ENCODE results near the gene HPCAL4.

Gene HPCAL4

GRCh38 chr1:39707506-39707905 is 16.3 kb upstream of the HPCAL4 start:
- in situ Hi-C loops (cut with HindIII; ENCODE audit: low sequenced_read_pairs) = no loop called here

- in situ Hi-C loops (cut with HindIII; ENCODE audit: low sequenced_read_pairs) = no loop called here
Observed at GRCh38 chr1:39704757-39705156, 13.5 kb upstream of the HPCAL4 start.

GRCh38 chr1:39701049-39701439 is 9.8 kb upstream of the HPCAL4 start:
- in situ Hi-C loops (cut with HindIII; ENCODE audit: low sequenced_read_pairs) = no loop called here

GRCh38 chr1:39700348-39700747 is 9.1 kb upstream of the HPCAL4 start:
- in situ Hi-C loops (cut with HindIII; ENCODE audit: low sequenced_read_pairs) = no loop called here

- in situ Hi-C loops (cut with HindIII; ENCODE audit: low sequenced_read_pairs) = no loop called here
Observed at GRCh38 chr1:39699419-39699818, 8.2 kb upstream of the HPCAL4 start.

GRCh38 chr1:39698568-39698967 is 7.3 kb upstream of the HPCAL4 start:
- in situ Hi-C loops (cut with HindIII; ENCODE audit: low sequenced_read_pairs) = no loop called here

- in situ Hi-C loops (cut with HindIII; ENCODE audit: low sequenced_read_pairs) = no loop called here
Observed at GRCh38 chr1:39696448-39696847, 5.2 kb upstream of the HPCAL4 start.

- in situ Hi-C loops (cut with HindIII; ENCODE audit: low sequenced_read_pairs) = no loop called here
Observed at GRCh38 chr1:39695016-39695415, 3.8 kb upstream of the HPCAL4 start.

GRCh38 chr1:39694026-39694425 is 2.8 kb upstream of the HPCAL4 start:
- in situ Hi-C loops (cut with HindIII; ENCODE audit: low sequenced_read_pairs) = no loop called here

- in situ Hi-C loops (cut with HindIII; ENCODE audit: low sequenced_read_pairs) = no loop called here
Observed at GRCh38 chr1:39692152-39693074, 1.2 kb upstream of the HPCAL4 start.

GRCh38 chr1:39690794-39691382 is 345 bp downstream of the HPCAL4 start:
- in situ Hi-C loops (cut with HindIII; ENCODE audit: low sequenced_read_pairs) = no loop called here

- in situ Hi-C loops (cut with HindIII; ENCODE audit: low sequenced_read_pairs) = no loop called here
Observed at GRCh38 chr1:39690225-39690624, 1.0 kb downstream of the HPCAL4 start.

GRCh38 chr1:39689635-39690034 is 1.6 kb downstream of the HPCAL4 start:
- in situ Hi-C loops (cut with HindIII; ENCODE audit: low sequenced_read_pairs) = no loop called here

GRCh38 chr1:39689214-39689613 is 2.0 kb downstream of the HPCAL4 start:
- in situ Hi-C loops (cut with HindIII; ENCODE audit: low sequenced_read_pairs) = no loop called here

- in situ Hi-C loops (cut with HindIII; ENCODE audit: low sequenced_read_pairs) = no loop called here
Observed at GRCh38 chr1:39688706-39689105, 2.5 kb downstream of the HPCAL4 start.

GRCh38 chr1:39687243-39687642 is 4.0 kb downstream of the HPCAL4 start:
- in situ Hi-C loops (cut with HindIII; ENCODE audit: low sequenced_read_pairs) = no loop called here

- in situ Hi-C loops (cut with HindIII; ENCODE audit: low sequenced_read_pairs) = no loop called here
Observed at GRCh38 chr1:39685071-39685470, 6.2 kb downstream of the HPCAL4 start.

- in situ Hi-C loops (cut with HindIII; ENCODE audit: low sequenced_read_pairs) = no loop called here
Observed at GRCh38 chr1:39684313-39684664, 6.9 kb downstream of the HPCAL4 start.

GRCh38 chr1:39683591-39684312 is 7.5 kb downstream of the HPCAL4 start:
- in situ Hi-C loops (cut with HindIII; ENCODE audit: low sequenced_read_pairs) = no loop called here

- in situ Hi-C loops (cut with HindIII; ENCODE audit: low sequenced_read_pairs) = no loop called here
Observed at GRCh38 chr1:39681999-39682398, 9.2 kb downstream of the HPCAL4 start.

GRCh38 chr1:39681294-39681693 is 9.9 kb downstream of the HPCAL4 start:
- in situ Hi-C loops (cut with HindIII; ENCODE audit: low sequenced_read_pairs) = no loop called here

- in situ Hi-C loops (cut with HindIII; ENCODE audit: low sequenced_read_pairs) = no loop called here
Observed at GRCh38 chr1:39680751-39681150, 10.5 kb downstream of the HPCAL4 start.
